NCI-H2081 treated with DMSO at 0.1 percent for 48 hours (cell line): ENCODE results near the gene MKNK1.

ENCODE experiments used
- DNase-seq: peaks from one replicate; lab custom pipeline; 2025; lab: John Stamatoyannopoulos, UW

The MKNK1 gene

GRCh38 chr1:46522184-46522968 is 81.7 kb downstream of the MKNK1 start:
- DNase-seq, result no peak

GRCh38 chr1:46521414-46521813 is 82.7 kb downstream of the MKNK1 start:
- DNase-seq, result no peak

GRCh38 chr1:46520063-46520911 is 83.8 kb downstream of the MKNK1 start:
- DNase-seq, result no peak

- DNase-seq, result no peak
Observed at GRCh38 chr1:46519209-46519608, 84.9 kb downstream of the MKNK1 start.

- no peak for DNase-seq
Observed at GRCh38 chr1:46517932-46518498, 86.1 kb downstream of the MKNK1 start.

GRCh38 chr1:46517010-46517600 is 87.0 kb downstream of the MKNK1 start:
- peak; percentile 64 for DNase-seq

- no peak for DNase-seq
Observed at GRCh38 chr1:46516200-46516950, 87.7 kb downstream of the MKNK1 start.

GRCh38 chr1:46515576-46515975 is 88.5 kb downstream of the MKNK1 start:
- DNase-seq, result no peak

- no peak for DNase-seq
Observed at GRCh38 chr1:46513536-46513935, 90.5 kb downstream of the MKNK1 start.

- no peak for DNase-seq
Observed at GRCh38 chr1:46512792-46513190, 91.3 kb downstream of the MKNK1 start.

GRCh38 chr1:46512135-46512791 is 91.8 kb downstream of the MKNK1 start:
- DNase-seq, result no peak

GRCh38 chr1:46510998-46511365 is 93.1 kb downstream of the MKNK1 start:
- no peak for DNase-seq

- DNase-seq, result no peak
Observed at GRCh38 chr1:46510341-46510997, 93.6 kb downstream of the MKNK1 start.

GRCh38 chr1:46508757-46509156 is 95.3 kb downstream of the MKNK1 start:
- DNase-seq, result no peak
